ENCODE measurements around the gene LRP11.
"Not testable (repeated sequence)": the region's sequence is repeated elsewhere in the genome, so short reads cannot be mapped to it uniquely, and the experiment has no call there.

Gene LRP11

GRCh38 chr6:149897855-149898744, 33.9 kb upstream of the LRP11 start, which contains the start of gene RAET1E:
RAET1E (minus strand) TSS chr6:149898113; CDS start chr6:149890901, 7,212 bp downstream.
- DNase-seq (ENCODE audit: low spot score) = peak; percentile 40

GRCh38 chr6:149897015-149897697, 33.0 kb upstream of the LRP11 start:
- no peak for DNase-seq (ENCODE audit: low spot score)

GRCh38 chr6:149896491-149896890, 32.3 kb upstream of the LRP11 start:
- no peak for DNase-seq (ENCODE audit: low spot score)

- no peak for DNase-seq (ENCODE audit: low spot score)
Measured at GRCh38 chr6:149895833-149896271, 31.7 kb upstream of the LRP11 start.

GRCh38 chr6:149895048-149895590, 31.0 kb upstream of the LRP11 start:
- DNase-seq (ENCODE audit: low spot score) = peak; percentile 39

GRCh38 chr6:149891864-149892263, 27.7 kb upstream of the LRP11 start:
- DNase-seq (ENCODE audit: low spot score) = not testable (repeated sequence)

GRCh38 chr6:149891259-149891658, 27.1 kb upstream of the LRP11 start:
- no peak for DNase-seq (ENCODE audit: low spot score)

GRCh38 chr6:149890629-149891045, 26.5 kb upstream of the LRP11 start:
- no peak for DNase-seq (ENCODE audit: low spot score)

- DNase-seq (ENCODE audit: low spot score) = no peak
Measured at GRCh38 chr6:149889326-149889725, 25.2 kb upstream of the LRP11 start.

- no peak for DNase-seq (ENCODE audit: low spot score)
Measured at GRCh38 chr6:149888659-149889058, 24.5 kb upstream of the LRP11 start.

GRCh38 chr6:149888093-149888492, 23.9 kb upstream of the LRP11 start:
- no peak for DNase-seq (ENCODE audit: low spot score)

- DNase-seq (ENCODE audit: low spot score) = no peak
Measured at GRCh38 chr6:149887343-149887742, 23.2 kb upstream of the LRP11 start.

GRCh38 chr6:149885888-149886287, 21.7 kb upstream of the LRP11 start:
- DNase-seq (ENCODE audit: low spot score) = no peak

GRCh38 chr6:149884617-149885016, 20.5 kb upstream of the LRP11 start:
- no peak for DNase-seq (ENCODE audit: low spot score)

- DNase-seq (ENCODE audit: low spot score) = peak; percentile 46
Measured at GRCh38 chr6:149884215-149884614, 20.1 kb upstream of the LRP11 start.

- no peak for DNase-seq (ENCODE audit: low spot score)
Measured at GRCh38 chr6:149881860-149882259, 17.7 kb upstream of the LRP11 start.

GRCh38 chr6:149881066-149881766, 17.1 kb upstream of the LRP11 start:
- DNase-seq (ENCODE audit: low spot score) = no peak

GRCh38 chr6:149877659-149878058, 13.5 kb upstream of the LRP11 start:
- no peak for DNase-seq (ENCODE audit: low spot score)

- DNase-seq (ENCODE audit: low spot score) = no peak
Measured at GRCh38 chr6:149876241-149876933, 12.2 kb upstream of the LRP11 start.

GRCh38 chr6:149872233-149872632, 8.1 kb upstream of the LRP11 start:
- DNase-seq (ENCODE audit: low spot score) = no peak

- no peak for DNase-seq (ENCODE audit: low spot score)
Measured at GRCh38 chr6:149871182-149871581, 7.0 kb upstream of the LRP11 start.
